HepG2 (cell line): ENCODE data around the gene THOC6. TPM values are rescaled to one million over a fixed set of nuclear protein-coding genes. Genes with fewer than 3 reads are reported as not detected.

Experiments
- HNRNPH1 ChIP-seq: fragments of 200-400 bp; formaldehyde crosslinking; optimal IDR thresholded peaks from 2 replicates; pipeline ENCODE3; 2017; ENCODE audit warnings: mild to moderate bottlenecking, low read depth, low read length
- KDM3A ChIP-seq: IDR thresholded peaks from 2 replicates; pipeline ENCODE4 v1.6.1; 2018; ENCODE audit warnings: low read depth, missing compliant biosample characterization
- MXD1 ChIP-seq: sonication (generic); formaldehyde crosslinking; IDR thresholded peaks from 2 replicates; pipeline ENCODE4 v1.4.0; 2020; ENCODE audit warnings: mild to moderate bottlenecking, missing genetic modification reagents
- MZF1 ChIP-seq: sonication (generic); formaldehyde crosslinking; IDR thresholded peaks from 2 replicates; pipeline ENCODE4 v1.8.1; 2023; ENCODE audit warnings: mild to moderate bottlenecking, missing genetic modification reagents, borderline replicate concordance
- NFE2 ChIP-seq: sonication (generic); formaldehyde crosslinking; IDR thresholded peaks from 2 replicates; pipeline ENCODE4 v1.4.0; 2020; ENCODE audit warnings: missing genetic modification reagents
- PAF1 ChIP-seq: IDR thresholded peaks from 2 replicates; pipeline ENCODE4 v1.6.1; 2016; ENCODE audit warnings: missing genetic modification reagents, missing compliant biosample characterization
- PHF20 ChIP-seq: sonication (generic); formaldehyde crosslinking; IDR thresholded peaks from 2 replicates; pipeline ENCODE4 v1.5.0; 2020; ENCODE audit warnings: mild to moderate bottlenecking, missing genetic modification reagents
- SAFB2 ChIP-seq: sonication (generic); formaldehyde crosslinking; IDR thresholded peaks from 2 replicates; pipeline ENCODE4 v1.5.1; 2020; ENCODE audit warnings: missing genetic modification reagents, low read depth, mild to moderate bottlenecking, borderline replicate concordance
- TGIF2 ChIP-seq: IDR thresholded peaks from 2 replicates; pipeline ENCODE4 v1.6.1; 2016; ENCODE audit warnings: control low read depth, missing compliant biosample characterization
- ZFP36L1 ChIP-seq: sonication (generic); formaldehyde crosslinking; IDR thresholded peaks from 2 replicates; pipeline ENCODE4 v1.8.0; 2022; ENCODE audit warnings: mild to moderate bottlenecking, missing genetic modification reagents, moderate library complexity
- ZFP91 ChIP-seq: sonication (generic); formaldehyde crosslinking; IDR thresholded peaks from 2 replicates; pipeline ENCODE4 v1.9.0; 2022; ENCODE audit warnings: missing genetic modification reagents, mild to moderate bottlenecking, borderline replicate concordance
- ZNF17 ChIP-seq: sonication (generic); formaldehyde crosslinking; IDR thresholded peaks from 2 replicates; pipeline ENCODE4 v1.5.0; 2020; ENCODE audit warnings: mild to moderate bottlenecking, missing genetic modification reagents
- ZNF224 ChIP-seq: sonication (generic); formaldehyde crosslinking; IDR thresholded peaks from 2 replicates; pipeline ENCODE4 v1.5.0; 2020; ENCODE audit warnings: mild to moderate bottlenecking, missing genetic modification reagents
- ZNF234 ChIP-seq: sonication (generic); formaldehyde crosslinking; conservative IDR thresholded peaks from 2 replicates; pipeline ENCODE4 v1.5.1; 2020; ENCODE audit warnings: mild to moderate bottlenecking, missing genetic modification reagents
- ZNF644 ChIP-seq: IDR thresholded peaks from 2 replicates; pipeline ENCODE4 v1.6.1; 2016; ENCODE audit warnings: low read depth
- ZNF83 ChIP-seq: sonication (generic); formaldehyde crosslinking; IDR thresholded peaks from 2 replicates; pipeline ENCODE4 v1.4.0; 2020; ENCODE audit warnings: missing genetic modification reagents, mild to moderate bottlenecking, borderline replicate concordance
- polyA plus RNA-seq, 8 experiments: library from polyadenylated mRNA; depleted of rRNA in 3 of 8; stranded (reverse) in 7 of 8; unstranded in 1 of 8; fragments of >200 nt; fragmentation: Illumina TruSeq in 4 of 8; extraction: Trizol in 4 of 8; gene quantifications; 2 replicates each; pipeline versions ENCODE4 v1.2.1 to v1.2.3, GENCODE V29; 2011 to 2016; ENCODE audit warnings: low read depth in 4 of 8, missing spikeins in 1 of 8, mixed read lengths in 1 of 8; ENCODE audit not compliant: insufficient read depth in 1 of 8
- total RNA-seq, 5 experiments: library from RNA; depleted of rRNA; stranded (reverse); fragments of >200 nt; fragmentation: Illumina TruSeq; extraction: Trizol; gene quantifications; 2 replicates each; pipeline ENCODE4 v1.2.3, GENCODE V29; 2016; ENCODE audit warnings: low read depth in 1 of 5
- TF ChIP-seq, protein P1 (sequence below): sonication (generic); formaldehyde crosslinking; IDR thresholded peaks from 2 replicates; pipeline ENCODE4 v1.4.0; 2020; ENCODE audit warnings: missing genetic modification reagents
- TF ChIP-seq, protein P2 (sequence below): sonication (generic); formaldehyde crosslinking; IDR thresholded peaks from 2 replicates; pipeline ENCODE4 v1.4.0; 2020; ENCODE audit warnings: mild to moderate bottlenecking, low read depth, missing genetic modification reagents
- TF ChIP-seq, protein P3 (sequence below): sonication (generic); formaldehyde crosslinking; IDR thresholded peaks from 2 replicates; pipeline ENCODE4 v1.4.0; 2020; ENCODE audit warnings: low read depth, mild to moderate bottlenecking, missing genetic modification reagents
- TF ChIP-seq, protein P4 (sequence below): sonication (generic); formaldehyde crosslinking; IDR thresholded peaks from 2 replicates; pipeline ENCODE4 v1.8.0; 2022; ENCODE audit warnings: mild to moderate bottlenecking, missing genetic modification reagents, borderline replicate concordance

The THOC6 gene
- total and polyA plus RNA-seq, 2 of the 13 experiments (the other 11 are each of a cell fraction or from before 2014, with no cell fraction given), result 32.1 to 37.0 TPM

- TF ChIP-seq, protein P1, sequence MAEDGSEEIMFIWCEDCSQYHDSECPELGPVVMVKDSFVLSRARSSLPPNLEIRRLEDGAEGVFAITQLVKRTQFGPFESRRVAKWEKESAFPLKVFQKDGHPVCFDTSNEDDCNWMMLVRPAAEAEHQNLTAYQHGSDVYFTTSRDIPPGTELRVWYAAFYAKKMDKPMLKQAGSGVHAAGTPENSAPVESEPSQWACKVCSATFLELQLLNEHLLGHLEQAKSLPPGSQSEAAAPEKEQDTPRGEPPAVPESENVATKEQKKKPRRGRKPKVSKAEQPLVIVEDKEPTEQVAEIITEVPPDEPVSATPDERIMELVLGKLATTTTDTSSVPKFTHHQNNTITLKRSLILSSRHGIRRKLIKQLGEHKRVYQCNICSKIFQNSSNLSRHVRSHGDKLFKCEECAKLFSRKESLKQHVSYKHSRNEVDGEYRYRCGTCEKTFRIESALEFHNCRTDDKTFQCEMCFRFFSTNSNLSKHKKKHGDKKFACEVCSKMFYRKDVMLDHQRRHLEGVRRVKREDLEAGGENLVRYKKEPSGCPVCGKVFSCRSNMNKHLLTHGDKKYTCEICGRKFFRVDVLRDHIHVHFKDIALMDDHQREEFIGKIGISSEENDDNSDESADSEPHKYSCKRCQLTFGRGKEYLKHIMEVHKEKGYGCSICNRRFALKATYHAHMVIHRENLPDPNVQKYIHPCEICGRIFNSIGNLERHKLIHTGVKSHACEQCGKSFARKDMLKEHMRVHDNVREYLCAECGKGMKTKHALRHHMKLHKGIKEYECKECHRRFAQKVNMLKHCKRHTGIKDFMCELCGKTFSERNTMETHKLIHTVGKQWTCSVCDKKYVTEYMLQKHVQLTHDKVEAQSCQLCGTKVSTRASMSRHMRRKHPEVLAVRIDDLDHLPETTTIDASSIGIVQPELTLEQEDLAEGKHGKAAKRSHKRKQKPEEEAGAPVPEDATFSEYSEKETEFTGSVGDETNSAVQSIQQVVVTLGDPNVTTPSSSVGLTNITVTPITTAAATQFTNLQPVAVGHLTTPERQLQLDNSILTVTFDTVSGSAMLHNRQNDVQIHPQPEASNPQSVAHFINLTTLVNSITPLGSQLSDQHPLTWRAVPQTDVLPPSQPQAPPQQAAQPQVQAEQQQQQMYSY (CRISPR knock-in tag), result no peak
- TF ChIP-seq SAFB2 (CRISPR knock-in tag), result no peak
- TF ChIP-seq ZFP91 (CRISPR knock-in tag), result peak; percentile 53; the same call in 1 of the 2 replicates
- TF ChIP-seq, protein P2, sequence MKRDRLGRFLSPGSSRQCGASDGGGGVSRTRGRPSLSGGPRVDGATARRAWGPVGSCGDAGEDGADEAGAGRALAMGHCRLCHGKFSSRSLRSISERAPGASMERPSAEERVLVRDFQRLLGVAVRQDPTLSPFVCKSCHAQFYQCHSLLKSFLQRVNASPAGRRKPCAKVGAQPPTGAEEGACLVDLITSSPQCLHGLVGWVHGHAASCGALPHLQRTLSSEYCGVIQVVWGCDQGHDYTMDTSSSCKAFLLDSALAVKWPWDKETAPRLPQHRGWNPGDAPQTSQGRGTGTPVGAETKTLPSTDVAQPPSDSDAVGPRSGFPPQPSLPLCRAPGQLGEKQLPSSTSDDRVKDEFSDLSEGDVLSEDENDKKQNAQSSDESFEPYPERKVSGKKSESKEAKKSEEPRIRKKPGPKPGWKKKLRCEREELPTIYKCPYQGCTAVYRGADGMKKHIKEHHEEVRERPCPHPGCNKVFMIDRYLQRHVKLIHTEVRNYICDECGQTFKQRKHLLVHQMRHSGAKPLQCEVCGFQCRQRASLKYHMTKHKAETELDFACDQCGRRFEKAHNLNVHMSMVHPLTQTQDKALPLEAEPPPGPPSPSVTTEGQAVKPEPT (CRISPR knock-in tag), result no peak
- TF ChIP-seq PAF1 (CRISPR knock-in tag), result no peak
- TF ChIP-seq ZNF644, result no peak
- TF ChIP-seq ZFP36L1 (CRISPR knock-in tag), result 0 out of 2 replicates have a peak, but pooled peaks have one; percentile 60
- TF ChIP-seq PHF20 (CRISPR knock-in tag), result no peak
- no peak for TF ChIP-seq ZNF224
- peak; percentile 99 for TF ChIP-seq KDM3A
- TF ChIP-seq, protein P3, sequence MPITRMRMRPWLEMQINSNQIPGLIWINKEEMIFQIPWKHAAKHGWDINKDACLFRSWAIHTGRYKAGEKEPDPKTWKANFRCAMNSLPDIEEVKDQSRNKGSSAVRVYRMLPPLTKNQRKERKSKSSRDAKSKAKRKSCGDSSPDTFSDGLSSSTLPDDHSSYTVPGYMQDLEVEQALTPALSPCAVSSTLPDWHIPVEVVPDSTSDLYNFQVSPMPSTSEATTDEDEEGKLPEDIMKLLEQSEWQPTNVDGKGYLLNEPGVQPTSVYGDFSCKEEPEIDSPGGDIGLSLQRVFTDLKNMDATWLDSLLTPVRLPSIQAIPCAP (CRISPR knock-in tag), result no peak
- TF ChIP-seq ZNF83 (CRISPR knock-in tag), result no peak
- TF ChIP-seq TGIF2 (CRISPR knock-in tag), result peak; percentile 100
- TF ChIP-seq NFE2 (CRISPR knock-in tag), result no peak
- TF ChIP-seq, protein P4, sequence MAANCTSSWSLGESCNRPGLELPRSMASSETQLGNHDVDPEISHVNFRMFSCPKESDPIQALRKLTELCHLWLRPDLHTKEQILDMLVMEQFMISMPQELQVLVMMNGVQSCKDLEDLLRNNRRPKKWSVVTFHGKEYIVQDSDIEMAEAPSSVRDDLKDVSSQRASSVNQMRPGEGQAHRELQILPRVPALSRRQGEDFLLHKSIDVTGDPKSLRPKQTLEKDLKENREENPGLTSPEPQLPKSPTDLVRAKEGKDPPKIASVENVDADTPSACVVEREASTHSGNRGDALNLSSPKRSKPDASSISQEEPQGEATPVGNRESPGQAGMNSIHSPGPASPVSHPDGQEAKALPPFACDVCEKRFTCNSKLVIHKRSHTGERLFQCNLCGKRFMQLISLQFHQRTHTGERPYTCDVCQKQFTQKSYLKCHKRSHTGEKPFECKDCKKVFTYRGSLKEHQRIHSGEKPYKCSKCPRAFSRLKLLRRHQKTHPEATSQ, result no peak
- no peak for TF ChIP-seq ZNF17 (CRISPR knock-in tag)
- no peak for TF ChIP-seq ZNF234 (CRISPR knock-in tag)
- TF ChIP-seq MXD1 (CRISPR knock-in tag), result no peak
- TF ChIP-seq MZF1 (CRISPR knock-in tag), result no peak
- no peak for TF ChIP-seq HNRNPH1
These were observed 20.1 kb upstream of the THOC6 start (continued) for GRCh38 chr16:3003582-3004270.
